SW 1271 (cell line): ENCODE measurements around the gene SEL1L3.
"Not testable (repeated sequence)": the region's sequence is repeated elsewhere in the genome, so short reads cannot be mapped to it uniquely, and the experiment has no call there.

Experiments
- DNase-seq, 2 experiments: peaks; one replicate each; lab custom pipeline; 2025; lab: John Stamatoyannopoulos, UW

Gene SEL1L3

GRCh38 chr4:25879587-25879986 lies 16.8 kb upstream of the SEL1L3 start:
- no peak for DNase-seq

GRCh38 chr4:25879091-25879584 lies 16.4 kb upstream of the SEL1L3 start:
- no peak for DNase-seq

- no peak for DNase-seq
Measured at GRCh38 chr4:25878676-25879075, 15.9 kb upstream of the SEL1L3 start.

GRCh38 chr4:25875281-25875745 lies 12.5 kb upstream of the SEL1L3 start:
- no peak for DNase-seq

GRCh38 chr4:25874655-25875054 lies 11.9 kb upstream of the SEL1L3 start:
- no peak for DNase-seq

- DNase-seq = no peak
Measured at GRCh38 chr4:25873632-25874129, 10.9 kb upstream of the SEL1L3 start.

- no peak for DNase-seq
Measured at GRCh38 chr4:25872851-25873631, 10.3 kb upstream of the SEL1L3 start.

GRCh38 chr4:25870081-25870480 lies 7.3 kb upstream of the SEL1L3 start:
- no peak for DNase-seq

- no peak for DNase-seq
Measured at GRCh38 chr4:25867781-25868294, 5.0 kb upstream of the SEL1L3 start.

- DNase-seq = not testable (repeated sequence)
Measured at GRCh38 chr4:25866401-25866800, 3.6 kb upstream of the SEL1L3 start.

GRCh38 chr4:25865586-25865985 lies 2.8 kb upstream of the SEL1L3 start:
- DNase-seq = no peak

- no peak for DNase-seq
Measured at GRCh38 chr4:25863831-25864418, 1.1 kb upstream of the SEL1L3 start.

- no peak for DNase-seq
Measured at GRCh38 chr4:25863347-25863784, 578 bp upstream of the SEL1L3 start.

GRCh38 chr4:25861951-25862410 lies 807 bp downstream of the SEL1L3 start:
- DNase-seq = no peak

- DNase-seq = no peak
Measured at GRCh38 chr4:25861280-25861950, 1.4 kb downstream of the SEL1L3 start.

GRCh38 chr4:25860586-25861279 lies 2.1 kb downstream of the SEL1L3 start:
- DNase-seq = no peak

GRCh38 chr4:25859429-25860148 lies 3.2 kb downstream of the SEL1L3 start:
- DNase-seq = no peak

GRCh38 chr4:25857851-25858400 lies 4.9 kb downstream of the SEL1L3 start:
- DNase-seq = no peak

- DNase-seq = no peak
Measured at GRCh38 chr4:25857403-25857802, 5.4 kb downstream of the SEL1L3 start.

- DNase-seq = no peak
Measured at GRCh38 chr4:25856756-25857155, 6.0 kb downstream of the SEL1L3 start.

GRCh38 chr4:25852103-25852502 lies 10.7 kb downstream of the SEL1L3 start:
- DNase-seq = no peak
